Mesendoderm (in vitro differentiated cells): ENCODE data around the gene IKZF1. TPM values are rescaled to one million over a fixed set of nuclear protein-coding genes. Genes with fewer than 3 reads are reported as not detected.

Experiments used
- DNase-seq: peaks from one replicate; pipeline ENCODE4 v3.0.0; 2013
- H2AK5ac ChIP-seq: 2 replicates; pipeline ENCODE4 v1.6.1; 2013; ENCODE audit warnings: low read length, inconsistent platforms
- H2BK120ac ChIP-seq: 2 replicates; pipeline ENCODE4 v1.6.1; 2013; ENCODE audit warnings: low read depth, mild to moderate bottlenecking, low read length, moderate library complexity, mixed read lengths
- H2BK15ac ChIP-seq: replicated peaks from 2 replicates; pipeline ENCODE4 v1.6.1; 2013; ENCODE audit warnings: low read depth, mild to moderate bottlenecking, moderate library complexity
- H2BK5ac ChIP-seq: 2 replicates; pipeline ENCODE4 v1.6.1; 2013; ENCODE audit warnings: low read length, inconsistent platforms
- H3K18ac ChIP-seq: 2 replicates; pipeline ENCODE4 v1.6.1; 2013; ENCODE audit warnings: mild to moderate bottlenecking, low read length, mixed read lengths
- H3K23ac ChIP-seq: one replicate; pipeline ENCODE4 v1.6.1; 2013; ENCODE audit warnings: low read length
- H3K27ac ChIP-seq: 2 replicates; pipeline ENCODE4 v1.5.1; 2013; ENCODE audit warnings: low read depth, mild to moderate bottlenecking, inconsistent platforms, low read length, moderate library complexity
- H3K27me3 ChIP-seq: 2 replicates; pipeline ENCODE4 v1.6.1; 2013; ENCODE audit warnings: low read length, control low read depth, mild to moderate bottlenecking, inconsistent platforms; ENCODE audit not compliant: insufficient read depth, poor library complexity
- H3K36me3 ChIP-seq: 2 replicates; pipeline ENCODE4 v1.6.1; 2013; ENCODE audit warnings: low read length, inconsistent platforms; ENCODE audit not compliant: control insufficient read depth, insufficient read depth
- H3K4ac ChIP-seq: one replicate; pipeline ENCODE4 v1.6.1; 2013; ENCODE audit warnings: low read depth, mild to moderate bottlenecking, low read length, moderate library complexity
- H3K4me1 ChIP-seq: 2 replicates; pipeline ENCODE4 v1.6.1; 2013; ENCODE audit warnings: low read depth, low read length, inconsistent platforms; ENCODE audit not compliant: control insufficient read depth
- H3K4me2 ChIP-seq: 2 replicates; pipeline ENCODE4 v1.6.1; 2013; ENCODE audit warnings: low read length
- H3K4me3 ChIP-seq: 2 replicates; pipeline ENCODE4 v1.5.1; 2013; ENCODE audit warnings: mild to moderate bottlenecking, low read length
- H3K56ac ChIP-seq: one replicate; pipeline ENCODE4 v1.6.1; 2013; ENCODE audit warnings: low read length
- H3K79me1 ChIP-seq: 2 replicates; pipeline ENCODE4 v1.6.1; 2013; ENCODE audit warnings: low read length, inconsistent platforms
- H3K79me2 ChIP-seq: 2 replicates; pipeline ENCODE4 v1.6.1; 2013; ENCODE audit warnings: mild to moderate bottlenecking, low read length; ENCODE audit not compliant: control insufficient read depth, insufficient read depth
- H3K9ac ChIP-seq: 2 replicates; pipeline ENCODE4 v1.6.1; 2013; ENCODE audit warnings: low read length, inconsistent platforms
- H4K5ac ChIP-seq: one replicate; pipeline ENCODE4 v1.6.1; 2013; ENCODE audit warnings: low read length
- H4K8ac ChIP-seq: one replicate; pipeline ENCODE4 v1.6.1; 2013; ENCODE audit warnings: low read depth, mild to moderate bottlenecking, control low read depth, low read length, moderate library complexity
- WGBS: extraction: QIAGEN DNeasy Blood & Tissue Kit; methylation state at CpG from one replicate; pipeline ENCODE4 v1.1.7; 2013; ENCODE audit warnings: low lambda C conversion rate, missing lambda C conversion rate; ENCODE audit not compliant: insufficient coverage; ENCODE audit errors: extremely low coverage; 5-methylcytosine and 5-hydroxymethylcytosine counted together
- small RNA-seq: library from polyadenylated mRNA; stranded (forward); fragments of <200 nt; extraction: miRNeasy Mini kit (QIAGEN cat#:217004); gene quantifications from one replicate; pipeline ENCODE3, GENCODE V24; 2013; ENCODE audit not compliant: insufficient read depth

IKZF1 gene

DNA sequence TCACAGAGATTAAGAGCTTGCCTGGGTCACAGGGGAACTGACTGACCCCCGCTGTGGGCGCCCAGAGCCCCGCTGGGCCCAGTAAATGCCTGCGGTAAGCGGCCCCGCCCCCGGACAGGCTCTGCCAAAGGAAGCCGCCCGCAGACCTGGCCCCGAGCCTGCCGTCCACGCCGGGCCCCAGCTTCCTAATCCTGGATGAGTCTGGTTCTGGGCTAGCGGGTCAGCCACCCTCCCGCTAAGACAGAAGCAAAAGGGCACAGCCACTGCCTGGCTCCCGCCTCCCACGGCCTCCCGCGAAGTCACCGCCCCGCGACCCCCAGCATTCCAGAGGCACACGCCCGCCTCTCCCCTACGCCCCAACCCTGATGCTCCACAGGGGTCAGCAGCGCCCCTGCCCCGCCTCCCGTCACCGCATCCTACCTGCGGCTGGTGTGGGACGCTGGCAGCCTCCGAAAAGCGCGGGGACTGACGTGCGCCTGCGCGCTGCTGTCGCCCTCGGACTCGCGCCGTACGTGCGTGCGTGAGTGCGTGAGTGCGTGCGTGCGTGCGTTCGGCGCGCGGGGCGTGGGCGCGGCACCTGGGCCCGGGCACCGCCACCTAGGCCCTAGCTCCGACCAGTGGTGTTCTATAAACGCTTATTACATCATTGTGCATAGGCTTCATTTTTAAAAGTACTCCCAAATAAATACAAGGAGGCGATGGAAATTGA lies 145.5 kb downstream of the IKZF1 start, which contains the start of gene FIGNL1:
TSS of gene FIGNL1 (minus strand) at position 470 of the 709 bp plus-strand sequence. CDS start 3,063 bp downstream, outside the sequence.
- peak within 1 kb of the TSS; percentile 41 for H3K27ac ChIP-seq
- H3K79me2 ChIP-seq = no peaks in the 10 kb centered on the region
- H3K4me1 ChIP-seq = no peaks in the 10 kb centered on the region
- peak within 1 kb of the TSS; percentile 77 for H3K4me2 ChIP-seq
- H3K9ac ChIP-seq = peak within 1 kb of the TSS; percentile 91
- peak within 1 kb of the TSS; percentile 37 for H2BK15ac ChIP-seq
- peak; percentile 71 for DNase-seq
- H3K27me3 ChIP-seq = no peaks in the 10 kb centered on the region
- no peaks in the 10 kb centered on the region for H3K36me3 ChIP-seq
- H3K18ac ChIP-seq = peak within 1 kb of the TSS; percentile 75
- H2AK5ac ChIP-seq = no peak within 1 kb of the TSS
- H3K79me1 ChIP-seq = no peaks in the 10 kb centered on the region
- peak within 1 kb of the TSS; percentile 18 for H3K23ac ChIP-seq
- no peak within 1 kb of the TSS for H2BK5ac ChIP-seq
- WGBS = no CpG with 5 or more reads among the region's 63 CpGs
- peak within 1 kb of the TSS; percentile 1 for H3K4ac ChIP-seq
- H3K4me3 ChIP-seq = peak within 1 kb of the TSS; percentile 62
- no peak within 1 kb of the TSS for H4K5ac ChIP-seq
- H2BK120ac ChIP-seq = no peak within 1 kb of the TSS
- peak within 1 kb of the TSS; percentile 97 for H3K56ac ChIP-seq
- no peak within 1 kb of the TSS for H4K8ac ChIP-seq

DNA sequence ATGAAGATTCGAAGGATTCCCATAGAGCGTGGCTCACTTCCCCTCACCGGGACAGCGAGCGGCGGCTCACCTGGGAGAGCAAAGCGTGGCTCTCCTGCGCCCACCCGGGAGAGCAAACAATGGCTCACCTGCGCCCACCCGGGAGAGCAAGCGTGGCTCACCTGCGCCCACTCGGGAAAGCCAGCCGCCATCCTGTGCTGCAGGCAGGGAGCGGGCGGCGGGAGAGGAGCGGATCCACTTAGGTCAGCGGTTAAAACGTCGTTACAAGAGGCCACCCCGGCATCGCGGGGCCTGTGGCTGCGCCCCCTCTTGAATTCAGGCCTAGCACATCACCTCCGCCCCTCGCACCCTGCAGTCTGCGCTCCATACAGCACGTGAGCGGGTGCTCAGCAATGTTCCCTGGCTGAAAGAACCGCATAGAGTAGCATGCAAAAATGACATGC lies 146.1 kb downstream of the IKZF1 start:
- Histone ChIP-seq H3K4ac (peak overlapping the region; percentile 1), H3K79me2 (no peaks in the 10 kb centered on the region), H3K4me1 (no peaks in the 10 kb centered on the region), H3K27ac (no peak overlapping the region), H3K4me3 (no peak overlapping the region), H3K23ac (no peak overlapping the region), H2BK15ac (no peak overlapping the region), H4K5ac (no peak overlapping the region), H3K18ac (no peak overlapping the region), H3K27me3 (no peaks in the 10 kb centered on the region), H3K4me2 (peak overlapping the region; percentile 22), H2BK120ac (no peak overlapping the region), H2BK5ac (no peak overlapping the region), H2AK5ac (no peak overlapping the region), H4K8ac (no peak overlapping the region), H3K9ac (peak overlapping the region; percentile 70), H3K36me3 (no peaks in the 10 kb centered on the region), H3K79me1 (no peaks in the 10 kb centered on the region), H3K56ac (peak overlapping the region; percentile 97)
- no peak for DNase-seq
- WGBS = no CpG with 5 or more reads among the region's 32 CpGs

Small RNA genes lying within 50 kb of the gene (small RNA-seq; reads per million reads assigned to genes)
- not detected for gene RNU6-1091P
